HG03039 (cell line): ENCODE measurements around the gene IMPG1.
A peak's percentile ranks its signal among the peaks of the same experiment; 100 is the strongest.
"Not testable (repeated sequence)": the region's sequence is repeated elsewhere in the genome, so short reads cannot be mapped to it uniquely, and the experiment has no call there.

Experiments used
- ATAC-seq: cut with Tn5 transposase; IDR thresholded peaks from one replicate; pipeline ENCODE4 v1.9.1; 2021; ENCODE audit warnings: mild to moderate bottlenecking, moderate library complexity; ENCODE audit not compliant: unreplicated experiment

Gene IMPG1

GRCh38 chr6:75963569-75963968 lies 108.9 kb downstream of the IMPG1 start:
- no peak for ATAC-seq

- no peak for ATAC-seq
These were observed 120.3 kb downstream of the IMPG1 start for GRCh38 chr6:75952128-75952527.

GRCh38 chr6:75947935-75948334 lies 124.5 kb downstream of the IMPG1 start:
- ATAC-seq: no peak

GRCh38 chr6:75946146-75946831 lies 126.2 kb downstream of the IMPG1 start:
- ATAC-seq: peak; percentile 40

GRCh38 chr6:75943381-75943780 lies 129.1 kb downstream of the IMPG1 start:
- no peak for ATAC-seq

GRCh38 chr6:75941509-75941908 lies 131.0 kb downstream of the IMPG1 start:
- ATAC-seq: no peak

GRCh38 chr6:75940564-75940963 lies 131.9 kb downstream of the IMPG1 start:
- no peak for ATAC-seq

- no peak for ATAC-seq
These were observed 134.6 kb downstream of the IMPG1 start for GRCh38 chr6:75937846-75938245.

GRCh38 chr6:75936682-75937081 lies 135.8 kb downstream of the IMPG1 start:
- no peak for ATAC-seq

GRCh38 chr6:75935473-75935793 lies 137.0 kb downstream of the IMPG1 start:
- ATAC-seq: no peak

- ATAC-seq: peak; percentile 78
These were observed 137.6 kb downstream of the IMPG1 start for GRCh38 chr6:75934643-75935472.

- ATAC-seq: no peak
These were observed 139.0 kb downstream of the IMPG1 start for GRCh38 chr6:75933387-75933975.

GRCh38 chr6:75932067-75932466 lies 140.4 kb downstream of the IMPG1 start:
- ATAC-seq: no peak

- no peak for ATAC-seq
These were observed 141.3 kb downstream of the IMPG1 start for GRCh38 chr6:75931011-75931680.

GRCh38 chr6:75926293-75927168 lies 145.9 kb downstream of the IMPG1 start:
- ATAC-seq: no peak

GRCh38 chr6:75922226-75922625 lies 150.2 kb downstream of the IMPG1 start:
- no peak for ATAC-seq

GRCh38 chr6:75913040-75913439 lies 159.4 kb downstream of the IMPG1 start:
- no peak for ATAC-seq

- no peak for ATAC-seq
These were observed 165.0 kb downstream of the IMPG1 start for GRCh38 chr6:75907444-75907843.

- no peak for ATAC-seq
These were observed 165.6 kb downstream of the IMPG1 start for GRCh38 chr6:75906871-75907270.

GRCh38 chr6:75905129-75905528 lies 167.3 kb downstream of the IMPG1 start:
- not testable (repeated sequence) for ATAC-seq

GRCh38 chr6:75900216-75900615 lies 172.2 kb downstream of the IMPG1 start:
- ATAC-seq: not testable (repeated sequence)
